IMR-90 (cell line): ENCODE results near the gene AGO3. TPM values are rescaled to one million over a fixed set of nuclear protein-coding genes. Genes with fewer than 3 reads are reported as not detected.
A peak's percentile ranks its signal among the peaks of the same experiment; 100 is the strongest.

Source experiments
- ATAC-seq: fragments of 200-7000 bp; cut with Tn5 transposase; 2 replicates; pipeline ENCODE4 v1.9.1; 2020; ENCODE audit warnings: low read depth, mild to moderate bottlenecking, moderate library complexity
- BruUV-seq: library from RNA; stranded (reverse); fragments of 400-500 nt; replicated peaks from 2 replicates; lab custom pipeline; 2021; lab: Mats Ljungman, UMichigan
- CTCF ChIA-PET: fragments of 300-600 bp; formaldehyde crosslinking; extraction: SDS; loops from one replicate; lab custom pipeline; 2021; ENCODE audit warnings: antibody characterized with exemption; lab: Yijun Ruan, JAX
- POLR2A ChIA-PET: fragments of 300-600 bp; sonication (Branson Sonifier 250); formaldehyde crosslinking; loops from one replicate; lab custom pipeline; 2022; ENCODE audit warnings: antibody characterized with exemption; ENCODE audit not compliant: unreplicated experiment; lab: Charles Lee
- DNase-seq: peaks from one replicate; pipeline ENCODE4 v3.0.0; 2013
- H2AFZ ChIP-seq: replicated peaks from 2 replicates; pipeline ENCODE3; 2013; ENCODE audit warnings: low read length, mild to moderate bottlenecking; ENCODE audit not compliant: poor library complexity
- H2AK5ac ChIP-seq: 2 replicates; pipeline ENCODE4 v1.6.1; 2013; ENCODE audit warnings: low read depth, low read length, inconsistent platforms
- H2AK9ac ChIP-seq: replicated peaks from 2 replicates; pipeline ENCODE3; 2013; ENCODE audit warnings: mild to moderate bottlenecking, low read depth, low read length, moderate library complexity; ENCODE audit not compliant: poor library complexity
- H2BK120ac ChIP-seq: 2 replicates; pipeline ENCODE4 v1.6.1; 2013; ENCODE audit warnings: low read depth, low read length, inconsistent platforms
- H2BK15ac ChIP-seq: 3 replicates; pipeline ENCODE4 v1.6.1; 2013; ENCODE audit warnings: low read depth, low read length, inconsistent platforms
- H2BK20ac ChIP-seq: 2 replicates; pipeline ENCODE4 v1.6.1; 2013; ENCODE audit warnings: low read depth, mild to moderate bottlenecking, inconsistent platforms, low read length, moderate library complexity
- H2BK5ac ChIP-seq: 2 replicates; pipeline ENCODE4 v1.6.1; 2013; ENCODE audit warnings: mild to moderate bottlenecking, low read depth, low read length, inconsistent platforms; ENCODE audit not compliant: poor library complexity, severe bottlenecking
- H3K14ac ChIP-seq: replicated peaks from 2 replicates; pipeline ENCODE4 v1.6.1; 2013; ENCODE audit warnings: low read depth, low read length, inconsistent platforms
- H3K18ac ChIP-seq: 2 replicates; pipeline ENCODE4 v1.6.1; 2013; ENCODE audit warnings: low read depth, low read length, control low read depth
- H3K23ac ChIP-seq: 2 replicates; pipeline ENCODE4 v1.6.1; 2013; ENCODE audit warnings: low read depth, low read length, inconsistent platforms
- H3K27ac ChIP-seq: 2 replicates; pipeline ENCODE4 v1.5.1; 2013; ENCODE audit warnings: mild to moderate bottlenecking, control low read depth, low read length; ENCODE audit not compliant: insufficient read depth
- H3K27me3 ChIP-seq: 2 replicates; pipeline ENCODE4 v1.6.1; 2013; ENCODE audit warnings: low read length; ENCODE audit not compliant: control insufficient read depth, insufficient read depth
- H3K36me3 ChIP-seq: 2 replicates; pipeline ENCODE4 v1.6.1; 2013; ENCODE audit warnings: low read length, mixed read lengths; ENCODE audit not compliant: control insufficient read depth, insufficient read depth
- H3K4ac ChIP-seq: 2 replicates; pipeline ENCODE4 v1.6.1; 2013; ENCODE audit warnings: low read depth, low read length, inconsistent platforms
- H3K4me1 ChIP-seq: 2 replicates; pipeline ENCODE4 v1.6.1; 2013; ENCODE audit warnings: low read length, mixed read lengths; ENCODE audit not compliant: control insufficient read depth, insufficient read depth
- H3K4me2 ChIP-seq: 2 replicates; pipeline ENCODE4 v1.6.1; 2013; ENCODE audit warnings: low read depth, mild to moderate bottlenecking, control low read depth, low read length, moderate library complexity
- H3K4me3 ChIP-seq: 2 replicates; pipeline ENCODE4 v1.5.1; 2013; ENCODE audit warnings: low read depth, mild to moderate bottlenecking, control low read depth, low read length, moderate library complexity; ENCODE audit not compliant: insufficient read depth
- H3K56ac ChIP-seq: 2 replicates; pipeline ENCODE4 v1.6.1; 2013; ENCODE audit warnings: low read length, inconsistent platforms; ENCODE audit not compliant: insufficient read depth; ENCODE audit errors: extremely low read depth
- H3K79me1 ChIP-seq, 2 experiments: 2 replicates each; pipeline ENCODE4 v1.6.1; 2013; ENCODE audit warnings: low read length in 2 of 2, inconsistent platforms in 1 of 2, low read depth in 1 of 2
- H3K9ac ChIP-seq: 2 replicates; pipeline ENCODE4 v1.6.1; 2013; ENCODE audit warnings: low read depth, low read length, control low read depth
- H3K9me1 ChIP-seq: 2 replicates; pipeline ENCODE4 v1.6.1; 2013; ENCODE audit warnings: low read length, inconsistent platforms; ENCODE audit not compliant: insufficient read depth
- H3K9me3 ChIP-seq: 2 replicates; pipeline ENCODE4 v1.6.1; 2013; ENCODE audit warnings: low read length; ENCODE audit not compliant: control insufficient read depth, insufficient read depth
- H4K20me1 ChIP-seq: 2 replicates; pipeline ENCODE4 v1.6.1; 2013; ENCODE audit warnings: low read length, inconsistent platforms; ENCODE audit not compliant: insufficient read depth
- H4K5ac ChIP-seq: 2 replicates; pipeline ENCODE4 v1.6.1; 2013; ENCODE audit warnings: mild to moderate bottlenecking, low read depth, low read length, control low read depth
- H4K8ac ChIP-seq, 2 experiments: 2 replicates each; pipeline ENCODE4 v1.6.1; 2013; ENCODE audit warnings: low read depth in 2 of 2, low read length in 2 of 2, control low read depth in 1 of 2, inconsistent platforms in 1 of 2
- H4K91ac ChIP-seq: 2 replicates; pipeline ENCODE4 v1.6.1; 2013; ENCODE audit warnings: low read depth, low read length, inconsistent platforms; ENCODE audit not compliant: insufficient read depth
- CEBPB ChIP-seq: IDR thresholded peaks from 2 replicates; pipeline ENCODE4 v1.6.1; 2012; ENCODE audit warnings: low read depth, low read length, improper control_type of control experiment
- CTCF ChIP-seq: conservative IDR thresholded peaks from 2 replicates; pipeline ENCODE4 v1.5.1; 2012; ENCODE audit warnings: mild to moderate bottlenecking, low read depth, low read length, improper control_type of control experiment
- MAFK ChIP-seq: IDR thresholded peaks from 2 replicates; pipeline ENCODE4 v1.6.1; 2012; ENCODE audit warnings: low read depth, low read length, improper control_type of control experiment
- NFE2L2 ChIP-seq: fragments of 150-350 bp; IDR thresholded peaks from 2 replicates; pipeline ENCODE4 v1.6.1; 2016; ENCODE audit warnings: low read depth, mild to moderate bottlenecking, low read length
- dilution Hi-C: fragments of 300-500 bp; cut with HindIII; formaldehyde crosslinking; loops from one replicate; pipeline ENCODE4 v1.14.3; 2018; ENCODE audit warnings: low sequenced_read_pairs; ENCODE audit not compliant: unreplicated experiment
- in situ Hi-C: fragments of 300-500 bp; cut with MboI; formaldehyde crosslinking; loops from 3 replicates; pipeline ENCODE4 v1.14.3; 2019; ENCODE audit warnings: low sequenced_read_pairs, inconsistent platforms, mixed read lengths
- intact Hi-C: fragments of 100-400 bp; cut with micrococcal nuclease; formaldehyde crosslinking; loops from 2 replicates; pipeline ENCODE4 v1.10.0; 2022
- polyA plus RNA-seq, 3 experiments: library from polyadenylated mRNA; depleted of rRNA; stranded (reverse); fragments of >200 nt; gene quantifications; 2 replicates each; pipeline ENCODE4 v1.2.3, GENCODE V29; 2012; ENCODE audit warnings: low replicate concordance in 1 of 3
- total RNA-seq: library from RNA; depleted of rRNA; stranded (reverse); fragments of >200 nt; gene quantifications from 2 replicates; pipeline ENCODE4 v1.2.3, GENCODE V29; 2012
- TF ChIP-seq, protein P1 (sequence below): fragments of 150-350 bp; IDR thresholded peaks from 2 replicates; pipeline ENCODE4 v1.6.1; 2017; ENCODE audit warnings: mild to moderate bottlenecking, antibody characterized with exemption, low read length, low read depth

AGO3 gene
- total and polyA plus RNA-seq, 2 of the 4 experiments (the other 2 are of a cell fraction) = 8.9 to 25.6 TPM

DNA sequence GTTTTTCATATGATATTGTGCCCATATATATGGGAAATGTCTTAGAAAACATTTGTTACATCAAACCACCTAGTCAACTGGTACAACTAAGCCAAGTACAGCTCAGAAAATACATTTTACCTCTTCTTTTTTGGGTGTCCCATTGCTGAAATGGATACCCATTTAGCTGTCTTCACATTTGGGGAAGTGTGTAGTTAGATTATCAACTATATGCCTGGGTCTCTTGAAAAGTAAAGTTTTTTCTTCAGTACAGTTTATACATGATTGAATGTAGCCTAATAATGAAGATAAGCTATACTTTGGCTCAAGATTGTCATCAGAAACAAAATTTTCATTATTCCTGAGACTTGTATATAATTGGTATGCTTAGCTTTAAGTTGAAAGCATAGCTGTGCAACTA is 2.0 kb downstream of the AGO3 start:
- peaks cover 5% of the 10 kb centered on the region; the same call in 1 of the 2 replicates for H3K9me1 ChIP-seq
- no peak overlapping the region for H3K56ac ChIP-seq
- H4K20me1 ChIP-seq = peaks cover 12% of the 10 kb centered on the region
- no TSS peak for BruUV-seq
- no peak overlapping the region; the same call in 1 of the 2 replicates for H3K4me2 ChIP-seq
- no peaks in the 10 kb centered on the region for H3K27me3 ChIP-seq
- no peak overlapping the region for H4K91ac ChIP-seq
- no peak overlapping the region for H4K8ac ChIP-seq
- dilution Hi-C loops = no loop called here
- H2AFZ ChIP-seq = no peak overlapping the region
- H3K9ac ChIP-seq = no peak overlapping the region
- no peak overlapping the region for H2BK5ac ChIP-seq
- H3K36me3 ChIP-seq = no peaks in the 10 kb centered on the region
- intact Hi-C loops = loop anchor here (10.0 kb wide), 1 partner anchor 152 kb away; the partner anchor contains the start of genes ADPRS and TEKT2
- peak overlapping the region; percentile 63 for H3K23ac ChIP-seq
- no peak overlapping the region for H3K18ac ChIP-seq
- POLR2A ChIA-PET = interaction anchor here (0.6 kb wide), 1 partner anchor 23 kb away, joined by 4 read pairs; no protein-coding TSS in a partner anchor
- H4K5ac ChIP-seq = no peak overlapping the region
- H3K4me1 ChIP-seq = peaks cover 5% of the 10 kb centered on the region
- H3K27ac ChIP-seq = no peak overlapping the region
- H2BK120ac ChIP-seq = no peak overlapping the region
- ATAC-seq = no peak
- H2AK5ac ChIP-seq = no peak overlapping the region
- H2BK20ac ChIP-seq = no peak overlapping the region
- no peak for TF ChIP-seq CTCF
- no peak for TF ChIP-seq CEBPB
- TF ChIP-seq, protein P1, sequence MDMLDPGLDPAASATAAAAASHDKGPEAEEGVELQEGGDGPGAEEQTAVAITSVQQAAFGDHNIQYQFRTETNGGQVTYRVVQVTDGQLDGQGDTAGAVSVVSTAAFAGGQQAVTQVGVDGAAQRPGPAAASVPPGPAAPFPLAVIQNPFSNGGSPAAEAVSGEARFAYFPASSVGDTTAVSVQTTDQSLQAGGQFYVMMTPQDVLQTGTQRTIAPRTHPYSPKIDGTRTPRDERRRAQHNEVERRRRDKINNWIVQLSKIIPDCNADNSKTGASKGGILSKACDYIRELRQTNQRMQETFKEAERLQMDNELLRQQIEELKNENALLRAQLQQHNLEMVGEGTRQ = no peak
- no peak for TF ChIP-seq MAFK
- no peak for TF ChIP-seq NFE2L2
- H3K4me3 ChIP-seq = no peak overlapping the region; the same call in 1 of the 2 replicates
- peaks cover 4 to 46% of the 10 kb centered on the region in 2 experiments; a peak in 3 of 4 replicates for H3K79me1 ChIP-seq
- H3K9me3 ChIP-seq = no peaks in the 10 kb centered on the region
- CTCF ChIA-PET = no interaction called here
- in situ Hi-C loops = no loop called here
- H2AK9ac ChIP-seq = no peak overlapping the region
- H2BK15ac ChIP-seq = no peak overlapping the region
- no peak for DNase-seq
- no peak overlapping the region for H3K4ac ChIP-seq
- H3K14ac ChIP-seq = no peak overlapping the region
